ENCODE data around the gene B3GNT2.

DNA sequence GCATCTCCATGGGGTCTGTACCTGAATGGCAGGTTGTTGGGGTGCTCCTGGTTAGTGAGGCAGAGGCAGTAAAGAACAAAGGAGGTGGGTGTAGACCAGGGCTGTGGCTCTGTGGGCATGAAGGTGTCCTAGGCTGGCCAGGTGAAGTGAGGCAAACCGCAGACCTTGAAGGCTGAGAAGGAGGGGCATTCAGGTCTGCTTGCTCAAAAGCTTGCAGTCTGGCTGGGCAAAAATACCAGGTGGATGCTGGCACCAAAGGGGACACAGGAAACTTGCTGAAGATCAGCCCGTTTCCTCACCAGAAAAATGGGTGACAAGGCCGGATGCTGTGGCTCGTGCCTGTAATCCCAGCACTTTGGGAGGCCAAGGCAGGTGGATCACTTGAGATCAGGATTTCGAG lies 6.7 kb upstream of the B3GNT2 start:
- TF ChIP-seq, protein P1, sequence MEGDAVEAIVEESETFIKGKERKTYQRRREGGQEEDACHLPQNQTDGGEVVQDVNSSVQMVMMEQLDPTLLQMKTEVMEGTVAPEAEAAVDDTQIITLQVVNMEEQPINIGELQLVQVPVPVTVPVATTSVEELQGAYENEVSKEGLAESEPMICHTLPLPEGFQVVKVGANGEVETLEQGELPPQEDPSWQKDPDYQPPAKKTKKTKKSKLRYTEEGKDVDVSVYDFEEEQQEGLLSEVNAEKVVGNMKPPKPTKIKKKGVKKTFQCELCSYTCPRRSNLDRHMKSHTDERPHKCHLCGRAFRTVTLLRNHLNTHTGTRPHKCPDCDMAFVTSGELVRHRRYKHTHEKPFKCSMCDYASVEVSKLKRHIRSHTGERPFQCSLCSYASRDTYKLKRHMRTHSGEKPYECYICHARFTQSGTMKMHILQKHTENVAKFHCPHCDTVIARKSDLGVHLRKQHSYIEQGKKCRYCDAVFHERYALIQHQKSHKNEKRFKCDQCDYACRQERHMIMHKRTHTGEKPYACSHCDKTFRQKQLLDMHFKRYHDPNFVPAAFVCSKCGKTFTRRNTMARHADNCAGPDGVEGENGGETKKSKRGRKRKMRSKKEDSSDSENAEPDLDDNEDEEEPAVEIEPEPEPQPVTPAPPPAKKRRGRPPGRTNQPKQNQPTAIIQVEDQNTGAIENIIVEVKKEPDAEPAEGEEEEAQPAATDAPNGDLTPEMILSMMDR (IDR thresholded peaks at IDR 0.05; ENCODE audit: poor library complexity, severe bottlenecking) = no peak
- TF ChIP-seq RAD21 (conservative IDR thresholded peaks at IDR 0.05) (no peak), EP300 (conservative IDR thresholded peaks at IDR 0.05; ENCODE audit: poor library complexity, severe bottlenecking) (no peak), SMC3 (conservative IDR thresholded peaks at IDR 0.05; ENCODE audit: poor library complexity) (no peak)

Measured in neural cell (in vitro differentiated cells).